Neural cell (in vitro differentiated cells): ENCODE measurements around the gene CLIP3. TPM values are rescaled to one million over a fixed set of nuclear protein-coding genes. Genes with fewer than 3 reads are reported as not detected.

Experiments
- H2AFZ ChIP-seq: fragments of 200-600, 300-800 bp; sonication (generic), shearing (Covaris generic); 2 replicates; pipeline ENCODE4 v1.6.0; 2014; ENCODE audit warnings: low read depth, mild to moderate bottlenecking, antibody characterized with exemption, low read length, moderate library complexity
- H3F3A ChIP-seq: fragments of 200-600 bp; shearing (Covaris generic); 2 replicates; pipeline ENCODE4 v1.6.1; 2016; ENCODE audit warnings: mild to moderate bottlenecking, moderate library complexity, mixed read lengths, antibody characterized with exemption, low read length; ENCODE audit not compliant: insufficient read depth, poor library complexity, severe bottlenecking
- H3K27ac ChIP-seq: fragments of 200-600, 300-800 bp; sonication (generic), shearing (Covaris generic); 2 replicates; pipeline ENCODE4 v1.5.1; 2014; ENCODE audit warnings: mild to moderate bottlenecking, low read length, moderate library complexity
- H3K27me3 ChIP-seq: fragments of 300-800, 200-600 bp; sonication (generic), shearing (Covaris generic); 2 replicates; pipeline ENCODE4 v1.6.0; 2014; ENCODE audit warnings: mild to moderate bottlenecking, low read depth, low read length, moderate library complexity; ENCODE audit not compliant: insufficient read depth
- H3K36me3 ChIP-seq: fragments of 300-800, 200-600 bp; sonication (generic), shearing (Covaris generic); 2 replicates; pipeline ENCODE4 v1.5.1; 2014; ENCODE audit warnings: mild to moderate bottlenecking, antibody characterized with exemption, low read length, moderate library complexity; ENCODE audit not compliant: insufficient read depth
- H3K4me2 ChIP-seq: fragments of 300-800, 200-600 bp; sonication (generic), shearing (Covaris generic); 2 replicates; pipeline ENCODE4 v1.6.0; 2014; ENCODE audit warnings: mild to moderate bottlenecking, low read length
- H3K4me3 ChIP-seq: fragments of 300-800, 200-600 bp; sonication (generic), shearing (Covaris generic); 2 replicates; pipeline ENCODE4 v1.5.1; 2014; ENCODE audit warnings: mild to moderate bottlenecking, low read length, moderate library complexity
- H3K79me2 ChIP-seq: fragments of 200-600 bp; shearing (Covaris generic); replicated peaks from 2 replicates; pipeline ENCODE4 v1.6.0; 2014; ENCODE audit warnings: mild to moderate bottlenecking, low read length, moderate library complexity; ENCODE audit not compliant: insufficient read depth
- H3K9ac ChIP-seq: fragments of 300-800, 200-600 bp; sonication (generic), shearing (Covaris generic); 2 replicates; pipeline ENCODE4 v1.6.1; 2016; ENCODE audit warnings: mild to moderate bottlenecking, low read length, mixed read lengths
- H3K9me2 ChIP-seq: fragments of 200-600 bp; shearing (Covaris generic); 2 replicates; pipeline ENCODE4 v1.6.1; 2016; ENCODE audit warnings: mild to moderate bottlenecking, low read length, mixed read lengths; ENCODE audit not compliant: insufficient read depth
- H3K9me3 ChIP-seq: fragments of 200-600, 300-800 bp; sonication (generic), shearing (Covaris generic); 2 replicates; pipeline ENCODE4 v1.6.1; 2016; ENCODE audit warnings: mild to moderate bottlenecking, mixed run types, low read length, moderate library complexity, mixed read lengths
- H4K20me1 ChIP-seq: fragments of 200-600 bp; shearing (Covaris generic); 2 replicates; pipeline ENCODE4 v1.6.1; 2016; ENCODE audit warnings: mild to moderate bottlenecking, mixed run types; ENCODE audit not compliant: insufficient read depth
- EP300 ChIP-seq: fragments of 450-650 bp; conservative IDR thresholded peaks from 2 replicates; pipeline ENCODE4 v1.6.1; 2014; ENCODE audit warnings: antibody characterized with exemption, mild to moderate bottlenecking, moderate library complexity; ENCODE audit not compliant: poor library complexity, severe bottlenecking
- EZH2 ChIP-seq: fragments of 200-600, 300-800 bp; shearing (Covaris generic), sonication (generic); IDR thresholded peaks from 2 replicates; pipeline ENCODE4 v1.6.1; 2014; ENCODE audit warnings: antibody characterized with exemption, low read length, borderline replicate concordance, mild to moderate bottlenecking; ENCODE audit not compliant: insufficient read depth, poor library complexity, severe bottlenecking
- MXI1 ChIP-seq: fragments of 450-650 bp; conservative IDR thresholded peaks from 2 replicates; pipeline ENCODE4 v1.6.1; 2014; ENCODE audit warnings: antibody characterized with exemption, mild to moderate bottlenecking; ENCODE audit not compliant: poor library complexity, severe bottlenecking
- POLR2AphosphoS5 ChIP-seq: IDR thresholded peaks from 2 replicates; pipeline ENCODE4 v1.6.1; 2012
- RAD21 ChIP-seq: fragments of 450-650 bp; conservative IDR thresholded peaks from 2 replicates; pipeline ENCODE4 v1.6.1; 2014; ENCODE audit warnings: antibody characterized with exemption, mild to moderate bottlenecking, moderate library complexity
- SMC3 ChIP-seq: fragments of 450-650 bp; conservative IDR thresholded peaks from 2 replicates; pipeline ENCODE4 v1.6.1; 2014; ENCODE audit warnings: antibody characterized with exemption, mild to moderate bottlenecking, moderate library complexity; ENCODE audit not compliant: poor library complexity
- TAF1 ChIP-seq: IDR thresholded peaks from 2 replicates; pipeline ENCODE4 v1.6.1; 2012; ENCODE audit warnings: low read depth
- polyA plus RNA-seq: library from polyadenylated mRNA; depleted of rRNA; stranded (reverse); fragments of >200 nt; gene quantifications from 2 replicates; pipeline ENCODE4 v1.2.3, GENCODE V29; 2014
- TF ChIP-seq, protein P1 (sequence below): IDR thresholded peaks from 2 replicates; pipeline ENCODE4 v1.6.1; 2012; ENCODE audit warnings: borderline replicate concordance
- TF ChIP-seq, protein P2 (sequence below): fragments of 450-650 bp; IDR thresholded peaks from 2 replicates; pipeline ENCODE4 v1.5.1; 2014; ENCODE audit warnings: antibody characterized with exemption, mild to moderate bottlenecking, moderate library complexity; ENCODE audit not compliant: poor library complexity, severe bottlenecking

CLIP3 gene
- polyA plus RNA-seq, 1 donor from 2014 or later, result 5.6 TPM

DNA sequence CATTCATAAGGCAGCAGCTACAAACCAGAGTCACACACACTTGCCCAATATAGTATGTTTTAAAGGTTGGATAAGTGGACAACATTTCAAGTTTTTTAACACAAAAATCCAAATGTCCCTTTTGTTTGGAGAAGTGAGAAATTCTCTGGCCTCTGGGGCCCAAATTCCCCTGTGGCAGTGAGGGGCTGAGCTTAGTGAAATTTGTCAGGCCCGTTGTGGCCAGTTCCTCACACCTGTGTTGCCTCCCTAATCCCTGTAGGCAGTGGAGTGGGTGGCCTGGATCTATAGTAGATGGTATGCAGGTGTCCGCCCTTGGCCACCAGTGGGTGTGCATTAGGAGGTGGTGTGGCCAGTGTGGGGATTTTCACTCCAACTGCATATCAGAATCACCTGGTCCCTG lies 28.7 kb upstream of the CLIP3 start:
- no peak overlapping the region for H3K27ac ChIP-seq
- H2AFZ ChIP-seq, result no peak overlapping the region

DNA sequence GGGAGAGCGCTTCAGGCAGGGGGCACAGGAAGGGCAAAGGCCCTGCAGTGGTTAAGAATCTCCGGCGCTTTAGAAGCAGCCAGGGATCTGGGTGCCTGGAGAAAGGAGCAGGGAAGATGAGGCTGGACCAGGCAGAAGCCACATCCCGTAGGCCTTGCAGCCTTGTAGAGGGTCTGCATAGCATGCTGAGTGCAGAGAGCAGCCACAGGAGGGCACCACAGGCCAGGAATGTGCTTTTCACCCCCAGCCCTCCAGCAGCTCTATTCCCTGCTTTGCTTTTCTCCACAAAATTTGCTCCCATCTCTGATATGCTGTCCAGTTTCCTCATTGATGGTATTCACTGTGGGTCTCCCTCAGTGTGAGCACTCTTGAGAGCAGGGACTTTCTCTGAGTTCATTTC lies 27.8 kb upstream of the CLIP3 start:
- Histone ChIP-seq H3K4me3 (no peak overlapping the region), H3K27ac (no peak overlapping the region), H3K79me2 (peaks cover 8% of the 10 kb centered on the region), H3K9me2 (no peaks in the 10 kb centered on the region), H3K9me3 (no peaks in the 10 kb centered on the region), H3K27me3 (no peaks in the 10 kb centered on the region), H2AFZ (no peak overlapping the region), H3K9ac (no peak overlapping the region), H3K36me3 (no peaks in the 10 kb centered on the region), H3K4me2 (no peak overlapping the region), H4K20me1 (no peaks in the 10 kb centered on the region), H3F3A (no peaks in the 10 kb centered on the region)
- no peak for TF ChIP-seq TAF1
- no peak for TF ChIP-seq EP300
- TF ChIP-seq MXI1, result no peak
- no peak for TF ChIP-seq POLR2AphosphoS5
- TF ChIP-seq, protein P1, sequence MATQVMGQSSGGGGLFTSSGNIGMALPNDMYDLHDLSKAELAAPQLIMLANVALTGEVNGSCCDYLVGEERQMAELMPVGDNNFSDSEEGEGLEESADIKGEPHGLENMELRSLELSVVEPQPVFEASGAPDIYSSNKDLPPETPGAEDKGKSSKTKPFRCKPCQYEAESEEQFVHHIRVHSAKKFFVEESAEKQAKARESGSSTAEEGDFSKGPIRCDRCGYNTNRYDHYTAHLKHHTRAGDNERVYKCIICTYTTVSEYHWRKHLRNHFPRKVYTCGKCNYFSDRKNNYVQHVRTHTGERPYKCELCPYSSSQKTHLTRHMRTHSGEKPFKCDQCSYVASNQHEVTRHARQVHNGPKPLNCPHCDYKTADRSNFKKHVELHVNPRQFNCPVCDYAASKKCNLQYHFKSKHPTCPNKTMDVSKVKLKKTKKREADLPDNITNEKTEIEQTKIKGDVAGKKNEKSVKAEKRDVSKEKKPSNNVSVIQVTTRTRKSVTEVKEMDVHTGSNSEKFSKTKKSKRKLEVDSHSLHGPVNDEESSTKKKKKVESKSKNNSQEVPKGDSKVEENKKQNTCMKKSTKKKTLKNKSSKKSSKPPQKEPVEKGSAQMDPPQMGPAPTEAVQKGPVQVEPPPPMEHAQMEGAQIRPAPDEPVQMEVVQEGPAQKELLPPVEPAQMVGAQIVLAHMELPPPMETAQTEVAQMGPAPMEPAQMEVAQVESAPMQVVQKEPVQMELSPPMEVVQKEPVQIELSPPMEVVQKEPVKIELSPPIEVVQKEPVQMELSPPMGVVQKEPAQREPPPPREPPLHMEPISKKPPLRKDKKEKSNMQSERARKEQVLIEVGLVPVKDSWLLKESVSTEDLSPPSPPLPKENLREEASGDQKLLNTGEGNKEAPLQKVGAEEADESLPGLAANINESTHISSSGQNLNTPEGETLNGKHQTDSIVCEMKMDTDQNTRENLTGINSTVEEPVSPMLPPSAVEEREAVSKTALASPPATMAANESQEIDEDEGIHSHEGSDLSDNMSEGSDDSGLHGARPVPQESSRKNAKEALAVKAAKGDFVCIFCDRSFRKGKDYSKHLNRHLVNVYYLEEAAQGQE, result no peak
- peak; percentile 50 for TF ChIP-seq SMC3
- TF ChIP-seq RAD21, result peak; percentile 55
- TF ChIP-seq, protein P2, sequence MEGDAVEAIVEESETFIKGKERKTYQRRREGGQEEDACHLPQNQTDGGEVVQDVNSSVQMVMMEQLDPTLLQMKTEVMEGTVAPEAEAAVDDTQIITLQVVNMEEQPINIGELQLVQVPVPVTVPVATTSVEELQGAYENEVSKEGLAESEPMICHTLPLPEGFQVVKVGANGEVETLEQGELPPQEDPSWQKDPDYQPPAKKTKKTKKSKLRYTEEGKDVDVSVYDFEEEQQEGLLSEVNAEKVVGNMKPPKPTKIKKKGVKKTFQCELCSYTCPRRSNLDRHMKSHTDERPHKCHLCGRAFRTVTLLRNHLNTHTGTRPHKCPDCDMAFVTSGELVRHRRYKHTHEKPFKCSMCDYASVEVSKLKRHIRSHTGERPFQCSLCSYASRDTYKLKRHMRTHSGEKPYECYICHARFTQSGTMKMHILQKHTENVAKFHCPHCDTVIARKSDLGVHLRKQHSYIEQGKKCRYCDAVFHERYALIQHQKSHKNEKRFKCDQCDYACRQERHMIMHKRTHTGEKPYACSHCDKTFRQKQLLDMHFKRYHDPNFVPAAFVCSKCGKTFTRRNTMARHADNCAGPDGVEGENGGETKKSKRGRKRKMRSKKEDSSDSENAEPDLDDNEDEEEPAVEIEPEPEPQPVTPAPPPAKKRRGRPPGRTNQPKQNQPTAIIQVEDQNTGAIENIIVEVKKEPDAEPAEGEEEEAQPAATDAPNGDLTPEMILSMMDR, result peak; percentile 54

More for the DNA sequence above, 28.7 kb upstream of the CLIP3 start:
- TF ChIP-seq TAF1 (no peak), POLR2AphosphoS5 (no peak), RAD21 (no peak), MXI1 (no peak), EP300 (no peak), EZH2 (no peak), SMC3 (no peak)
- TF ChIP-seq, protein P2, result no peak
- TF ChIP-seq, protein P1, result no peak
- H3K79me2 ChIP-seq, result peaks cover 5% of the 10 kb centered on the region
- no peaks in the 10 kb centered on the region for H3K27me3 ChIP-seq
- no peaks in the 10 kb centered on the region for H3K9me3 ChIP-seq
- no peaks in the 10 kb centered on the region for H3F3A ChIP-seq
- H3K9ac ChIP-seq, result no peak overlapping the region
- no peaks in the 10 kb centered on the region for H3K9me2 ChIP-seq
- H4K20me1 ChIP-seq, result no peaks in the 10 kb centered on the region
- no peak overlapping the region for H3K4me3 ChIP-seq
- H3K36me3 ChIP-seq, result no peaks in the 10 kb centered on the region
- no peak overlapping the region for H3K4me2 ChIP-seq
